NCI-H1048 (cell line): ENCODE measurements around the gene HUWE1.

ENCODE experiments used
- DNase-seq: peaks from one replicate; lab custom pipeline; 2025; lab: John Stamatoyannopoulos, UW

The HUWE1 gene

GRCh38 chrX:53688300-53688699 lies 1.8 kb upstream of the HUWE1 start:
- no peak for DNase-seq

GRCh38 chrX:53685711-53686110 lies 808 bp downstream of the HUWE1 start:
- no peak for DNase-seq

GRCh38 chrX:53684415-53685192 lies 1.9 kb downstream of the HUWE1 start:
- no peak for DNase-seq

GRCh38 chrX:53683556-53684414 lies 2.7 kb downstream of the HUWE1 start:
- peak; percentile 98 for DNase-seq

- DNase-seq: no peak
These were observed 3.5 kb downstream of the HUWE1 start for GRCh38 chrX:53682885-53683555.

- no peak for DNase-seq
These were observed 4.9 kb downstream of the HUWE1 start for GRCh38 chrX:53681661-53682060.

- no peak for DNase-seq
These were observed 7.9 kb downstream of the HUWE1 start for GRCh38 chrX:53678667-53679066.

DNA sequence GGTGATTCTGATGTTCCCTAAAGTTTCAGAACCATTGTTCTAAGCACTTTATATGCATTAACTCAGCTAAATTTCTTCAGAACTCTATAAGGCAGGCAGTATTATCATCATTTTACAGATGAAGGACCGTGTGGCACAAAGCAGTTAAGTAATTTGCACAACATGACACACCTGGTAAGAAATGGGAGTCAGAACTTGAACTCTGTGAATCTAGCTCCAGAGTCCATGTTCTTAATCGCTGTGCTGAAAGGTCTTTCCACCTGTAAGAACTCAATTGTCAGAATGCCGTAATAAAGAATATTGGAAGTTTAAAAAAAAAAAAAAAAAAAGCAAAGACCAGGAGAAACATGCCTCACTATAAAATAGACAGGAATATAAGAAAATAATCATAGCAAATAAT lies 9.2 kb downstream of the HUWE1 start:
- DNase-seq: no peak

DNA sequence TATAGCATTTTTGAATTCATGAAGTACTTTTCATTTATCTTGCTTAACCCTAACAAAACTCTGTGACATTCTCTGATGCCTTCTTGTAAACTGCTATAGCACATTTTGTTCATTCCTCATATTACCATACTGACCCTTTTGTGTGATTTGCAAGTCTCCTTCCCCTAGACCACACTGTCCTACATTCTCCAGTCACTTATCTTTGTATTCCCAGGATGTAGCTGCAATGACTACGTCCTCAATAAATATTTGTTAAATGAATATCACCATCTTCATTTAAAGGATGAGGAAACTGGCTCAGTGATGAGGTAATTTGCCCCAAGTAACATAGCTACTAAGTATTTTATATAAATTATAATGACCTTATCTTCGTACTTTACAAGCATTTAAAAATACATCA lies 11.9 kb downstream of the HUWE1 start:
- no peak for DNase-seq

GRCh38 chrX:53669258-53669657 lies 17.3 kb downstream of the HUWE1 start:
- no peak for DNase-seq

GRCh38 chrX:53666171-53666570 lies 20.3 kb downstream of the HUWE1 start:
- no peak for DNase-seq

- no peak for DNase-seq
These were observed 26.5 kb downstream of the HUWE1 start for GRCh38 chrX:53660004-53660403.

DNA sequence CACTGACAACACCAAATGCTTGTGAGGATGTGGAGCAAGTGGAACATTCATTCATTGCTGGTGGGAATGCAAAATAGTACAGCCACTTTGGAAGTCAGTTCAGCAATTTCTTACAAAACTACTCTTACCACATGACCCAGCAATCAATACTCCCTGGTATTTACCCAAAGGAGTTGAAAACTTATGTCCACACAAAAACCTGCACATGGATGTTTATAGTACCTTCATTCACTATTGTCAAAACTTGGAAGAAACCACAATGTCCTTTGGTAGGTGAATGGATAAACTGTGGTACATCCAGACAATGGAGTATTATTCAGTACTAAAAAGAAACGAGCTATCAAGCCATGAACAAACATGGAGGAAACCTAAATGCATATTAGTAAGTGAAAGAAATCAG lies 27.5 kb downstream of the HUWE1 start:
- DNase-seq: no peak

GRCh38 chrX:53656845-53657244 lies 29.7 kb downstream of the HUWE1 start:
- DNase-seq: no peak

DNA sequence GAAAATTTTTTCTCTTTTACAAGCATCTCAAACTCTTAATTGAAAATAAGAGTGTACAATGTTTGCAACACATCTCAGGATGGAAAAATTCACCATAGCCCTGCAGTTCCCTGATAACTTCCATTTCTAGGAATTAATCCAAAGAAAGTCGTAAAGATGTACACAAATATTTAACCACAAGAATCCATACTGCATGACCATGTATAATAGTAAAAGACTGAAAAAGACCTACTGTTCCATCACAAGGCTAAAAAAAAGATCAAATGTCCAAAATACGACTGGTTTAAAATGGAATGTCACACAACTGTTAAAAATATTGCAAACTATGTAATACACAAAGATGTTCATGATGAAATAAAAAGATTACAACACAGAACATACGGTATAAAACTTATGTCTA lies 32.1 kb downstream of the HUWE1 start:
- no peak for DNase-seq

DNA sequence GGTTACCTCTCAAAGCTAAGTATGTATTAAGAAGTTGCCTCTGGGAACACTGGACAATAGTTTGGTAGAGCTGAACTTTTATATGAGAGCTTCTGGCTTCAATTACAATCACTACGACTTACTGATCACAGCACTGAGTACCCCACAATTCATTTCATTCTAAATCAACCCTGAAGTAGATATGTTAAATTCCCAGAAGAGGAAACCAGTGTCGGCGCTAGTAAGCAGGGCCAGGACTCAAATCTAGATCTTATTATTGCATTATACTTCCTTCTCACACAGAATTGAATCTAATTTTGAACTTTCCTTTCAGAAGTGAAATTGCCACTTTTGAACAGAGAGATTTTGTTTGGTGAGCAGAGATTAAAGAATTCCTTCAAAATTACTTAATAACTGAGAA lies 41.8 kb downstream of the HUWE1 start:
- DNase-seq: no peak

GRCh38 chrX:53642337-53642736 lies 44.2 kb downstream of the HUWE1 start:
- DNase-seq: no peak

DNA sequence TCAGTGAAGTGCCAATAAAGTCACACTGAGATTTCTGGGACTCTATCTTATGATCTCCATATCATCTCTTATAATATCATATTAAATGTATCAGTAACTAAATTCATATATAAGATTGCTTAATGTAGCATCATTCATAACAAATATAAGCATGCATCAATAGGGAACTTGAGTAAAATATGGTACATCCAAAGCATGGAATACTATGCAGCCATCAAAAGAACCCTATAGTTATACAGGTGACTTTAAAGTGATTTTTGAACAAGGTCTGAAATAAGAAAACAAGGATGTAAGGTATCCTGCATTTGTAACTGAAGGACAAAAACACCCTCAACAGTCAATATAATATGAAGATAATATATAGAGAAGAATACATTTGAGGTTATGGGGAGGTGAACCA lies 47.3 kb downstream of the HUWE1 start:
- no peak for DNase-seq

DNA sequence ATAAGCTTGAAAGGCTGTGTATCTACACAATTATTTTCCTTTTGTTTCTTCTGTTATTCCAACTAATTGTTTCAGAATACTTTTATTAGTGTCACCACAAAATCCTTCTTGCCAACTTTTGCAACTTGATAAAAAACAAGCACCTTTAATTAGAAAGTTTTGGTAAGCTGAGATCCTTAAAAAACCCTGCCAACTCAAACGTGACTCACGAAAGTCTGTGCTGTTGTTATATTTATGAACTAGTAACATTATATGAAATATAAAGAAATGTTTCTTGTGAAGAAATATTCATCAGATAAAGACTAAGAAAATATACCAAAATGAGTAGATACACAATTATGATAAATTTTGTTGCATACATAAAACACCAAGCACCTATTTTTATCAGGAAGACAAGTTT lies 49.0 kb downstream of the HUWE1 start:
- DNase-seq: no peak

GRCh38 chrX:53631156-53631555 lies 55.4 kb downstream of the HUWE1 start:
- no peak for DNase-seq

DNA sequence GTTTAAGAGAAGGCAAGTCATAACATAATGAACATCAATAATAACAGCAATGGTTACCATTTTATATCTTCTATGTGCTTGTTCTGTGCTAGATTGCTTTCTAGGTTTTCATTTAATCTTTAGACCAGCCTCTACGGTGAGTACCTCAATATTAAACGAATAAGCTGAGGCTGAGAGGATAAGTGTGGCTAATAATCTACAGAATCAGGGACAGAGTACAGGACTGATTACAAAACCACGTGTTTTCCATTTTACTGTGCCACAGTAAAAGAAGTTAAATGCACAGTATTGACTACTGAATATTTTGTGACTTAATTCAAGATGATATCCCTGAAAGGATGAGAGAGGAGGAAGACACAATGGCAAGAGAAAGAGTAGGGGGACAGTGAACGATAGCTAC lies 56.3 kb downstream of the HUWE1 start:
- DNase-seq: no peak

DNA sequence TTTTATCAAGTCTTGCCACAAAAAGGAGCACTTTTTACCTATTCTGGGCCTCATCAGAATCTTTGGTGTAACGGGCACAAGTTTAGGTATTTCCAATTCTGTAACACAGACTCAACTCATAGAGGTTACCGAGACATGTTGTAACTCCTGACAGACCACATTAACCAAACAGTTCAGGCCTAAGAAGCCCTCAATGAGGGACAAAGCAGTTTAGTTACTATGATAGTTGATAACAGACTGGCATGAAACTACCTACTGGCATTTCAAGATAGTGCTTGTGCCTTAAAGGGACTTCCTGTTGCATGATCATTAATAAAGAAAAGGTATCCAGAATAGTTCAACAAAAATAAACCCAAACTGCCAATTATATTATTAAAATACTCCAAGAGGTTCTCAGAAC lies 64.1 kb downstream of the HUWE1 start:
- no peak for DNase-seq
